Head of caudate nucleus (tissue), 42 donors: ENCODE results near the gene TMEM132C.

Experiments used
- DNase-seq, 42 donors: peaks; one replicate each; pipeline versions ENCODE4 v3.0.0 to v3.0.0-alpha.2; 2020 to 2021; ENCODE audit warnings: mixed read lengths in 7 of 42
- intact Hi-C: fragments of 100-400 bp; cut with DNase I; formaldehyde crosslinking; loops from one replicate; pipeline ENCODE4 v1.15.0; 2022

The TMEM132C gene

DNA sequence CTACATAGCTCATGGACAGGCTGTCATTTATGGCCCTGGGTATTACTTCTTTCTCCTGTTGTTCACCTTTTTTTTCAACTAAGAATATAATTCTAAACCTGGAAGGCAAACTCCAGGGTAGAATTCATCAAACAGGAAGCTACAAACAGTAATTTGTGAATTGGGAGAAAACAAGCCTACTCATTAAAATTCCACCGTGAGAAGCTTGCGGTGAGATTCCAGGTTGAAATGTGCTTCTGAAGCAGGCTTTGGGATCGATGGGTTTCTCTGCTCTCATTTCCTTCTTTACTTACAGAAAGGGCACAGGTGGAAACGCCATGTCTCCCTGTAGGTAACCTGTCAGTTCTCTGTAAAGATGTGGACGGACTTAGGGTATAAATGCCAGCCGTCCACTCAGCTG is 257.5 kb downstream of the TMEM132C start:
- no peak for DNase-seq
- intact Hi-C loops, result no loop called here

- DNase-seq, result no peak
- intact Hi-C loops, result no loop called here
These were observed 264.2 kb downstream of the TMEM132C start for GRCh38 chr12:128531170-128531569.

DNA sequence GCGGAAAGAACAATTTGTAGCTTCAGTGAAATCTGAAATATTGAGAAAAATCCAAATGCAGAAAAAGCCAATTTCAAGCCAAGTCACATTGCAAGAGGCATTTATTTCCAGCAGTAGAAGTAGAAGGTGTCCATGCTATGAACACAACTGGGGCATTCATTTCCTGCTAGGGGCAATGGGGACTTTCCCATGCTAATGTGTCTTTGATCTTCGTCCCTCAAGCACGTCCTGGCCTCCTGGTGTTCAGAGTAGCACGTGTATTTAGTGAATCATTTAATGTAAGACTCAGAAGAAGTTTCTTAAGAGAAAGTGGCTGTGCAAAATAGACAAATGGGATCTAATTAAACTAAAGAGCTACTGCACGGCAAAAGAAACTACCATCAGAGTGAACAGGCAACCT is 267.9 kb downstream of the TMEM132C start:
- no peak for DNase-seq
- intact Hi-C loops, result no loop called here

DNA sequence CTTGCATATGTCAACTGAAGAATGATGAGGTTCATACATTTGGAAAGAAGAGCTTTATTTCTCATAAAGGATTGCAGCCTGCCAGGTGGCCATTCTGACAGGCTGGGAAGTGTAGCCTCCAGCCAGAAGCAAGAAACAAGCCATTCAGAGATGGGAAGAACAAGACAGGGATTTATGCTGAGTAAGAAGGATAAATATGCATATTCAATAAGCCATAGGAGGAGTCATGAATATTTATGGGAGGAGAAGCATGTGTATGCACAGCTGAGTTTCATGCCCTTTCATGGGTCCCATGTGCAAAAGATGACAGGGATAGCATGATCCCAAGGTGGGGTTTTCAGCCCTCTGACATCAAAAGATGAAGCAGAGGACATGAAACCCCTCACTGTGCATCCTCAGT is 269.8 kb downstream of the TMEM132C start:
- intact Hi-C loops, result no loop called here
- DNase-seq, result no peak

GRCh38 chr12:128537668-128538067 is 270.7 kb downstream of the TMEM132C start:
- no peak for DNase-seq
- intact Hi-C loops, result no loop called here

DNA sequence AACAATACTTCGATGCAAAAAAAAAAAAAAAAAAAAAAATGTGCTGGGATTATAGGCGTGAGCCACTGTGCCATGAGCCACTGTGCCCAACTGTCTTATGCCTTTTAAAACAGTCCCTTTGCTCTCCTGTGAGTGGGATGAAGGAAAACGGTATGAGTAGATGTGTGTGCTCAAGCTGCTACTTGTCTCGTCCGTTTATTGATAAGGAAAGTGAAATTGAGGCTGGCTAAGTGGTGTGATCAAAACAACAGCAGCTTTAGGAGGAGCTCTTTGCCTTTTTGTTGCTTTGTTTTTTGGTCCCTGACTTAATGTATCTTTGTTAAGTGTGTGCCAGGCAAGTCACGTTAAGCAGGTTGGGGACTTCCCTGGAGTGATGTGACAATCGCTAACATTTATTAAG is 275.9 kb downstream of the TMEM132C start:
- DNase-seq, result no peak
- intact Hi-C loops, result no loop called here

- DNase-seq, result peak in 24 of 42 donors; percentile 7 to 53 (median 24)
- intact Hi-C loops, result no loop called here
These were observed 276.5 kb downstream of the TMEM132C start for GRCh38 chr12:128543460-128543859.

DNA sequence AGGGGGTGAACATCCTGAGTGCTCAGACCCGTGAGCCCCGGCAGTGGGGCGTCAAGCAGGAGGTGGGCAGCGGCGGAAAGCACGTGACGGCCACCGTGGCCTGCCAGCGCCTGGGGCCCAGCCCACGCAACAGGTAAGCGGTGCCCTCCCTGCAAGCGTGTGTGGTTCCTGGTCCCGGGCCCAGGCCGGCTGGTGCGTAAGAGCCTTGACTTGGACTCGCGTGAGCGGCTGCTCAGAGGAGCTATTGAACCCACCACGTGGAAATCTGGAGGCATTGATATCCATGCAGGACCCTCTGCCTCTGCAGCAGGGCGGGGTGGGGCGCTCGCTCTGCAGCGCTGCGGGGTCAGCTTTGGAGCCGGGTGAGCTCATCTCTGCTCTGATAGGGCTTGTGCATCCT is 277.0 kb downstream of the TMEM132C start:
- intact Hi-C loops, result no loop called here
- DNase-seq, result no peak

DNA sequence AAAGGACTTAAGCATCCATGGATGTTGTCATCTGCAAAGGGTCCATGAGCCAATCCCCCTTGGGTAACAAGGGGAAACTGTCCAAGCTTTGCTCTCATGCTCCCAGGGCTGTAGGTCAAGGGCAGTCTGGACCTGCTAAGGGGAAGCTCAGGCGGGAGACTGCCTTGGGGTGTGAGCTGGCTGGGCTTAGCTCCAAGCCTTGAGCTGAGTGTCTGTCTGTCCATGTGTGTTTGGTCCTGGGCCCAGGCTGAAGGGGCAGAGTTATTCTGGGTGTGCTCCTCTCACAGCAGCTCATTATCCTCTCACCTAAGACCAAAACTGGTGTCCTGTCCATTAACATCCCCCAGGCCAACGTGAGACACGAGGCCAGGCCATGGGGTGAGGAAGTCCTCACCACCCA is 282.0 kb downstream of the TMEM132C start:
- no peak for DNase-seq

DNA sequence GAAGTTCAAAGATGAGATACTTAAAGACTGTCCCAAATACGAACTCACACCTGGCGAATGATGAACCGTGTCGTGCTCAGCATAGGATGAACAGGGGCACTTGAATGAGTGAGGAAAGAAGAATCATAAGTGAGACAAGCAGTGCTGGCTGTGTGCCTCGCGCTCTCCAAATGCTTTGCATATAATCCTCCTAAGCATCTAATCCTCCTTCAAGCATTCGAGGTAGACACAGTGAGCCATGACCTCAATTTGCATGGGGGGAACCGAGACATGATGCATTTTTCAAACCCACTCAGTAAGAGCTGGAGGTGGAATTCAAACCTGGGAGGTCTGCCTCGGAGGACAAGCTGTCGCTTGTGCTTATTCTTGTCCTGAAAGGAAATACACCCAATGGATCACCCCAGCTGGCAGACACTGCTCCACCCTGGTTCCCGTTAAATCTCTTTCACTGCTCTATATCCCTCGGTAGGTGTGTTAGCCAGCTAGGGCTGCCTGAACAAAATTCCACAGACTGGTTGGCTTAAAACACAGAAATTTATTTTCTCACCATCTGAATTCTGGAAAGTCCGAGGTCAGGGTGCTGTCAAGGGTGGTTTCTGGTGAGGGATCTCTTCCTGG is 282.7 kb downstream of the TMEM132C start:
- no peak for DNase-seq
- intact Hi-C loops, result no loop called here

More for the DNA sequence above, 282.0 kb downstream of the TMEM132C start:
- intact Hi-C loops, result no loop called here

GRCh38 chr12:128551266-128551665 is 284.3 kb downstream of the TMEM132C start:
- peak in 25 of 42 donors; percentile 14 to 53 (median 27) for DNase-seq
- intact Hi-C loops, result no loop called here

- no peak for DNase-seq
- intact Hi-C loops, result no loop called here
These were observed 287.8 kb downstream of the TMEM132C start for GRCh38 chr12:128554546-128555304.

DNA sequence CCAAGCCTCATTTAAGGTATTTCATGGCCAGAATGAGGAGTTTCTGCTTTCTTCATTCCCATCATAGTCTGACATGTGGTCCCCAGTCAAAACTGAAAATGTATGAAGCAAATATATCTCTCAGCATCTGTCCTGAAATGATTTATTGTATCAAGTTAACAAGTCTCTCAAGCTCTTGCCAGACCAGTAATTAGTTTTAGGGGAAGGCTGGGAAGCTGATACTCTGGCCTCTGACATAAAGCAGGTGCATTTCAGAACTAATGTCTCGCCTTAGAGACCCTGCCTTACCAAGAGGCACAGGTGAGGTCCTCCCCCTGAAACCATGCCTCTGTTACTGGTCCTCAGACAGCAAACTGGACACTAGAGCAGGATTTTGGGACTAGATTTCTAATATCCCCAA is 290.3 kb downstream of the TMEM132C start:
- intact Hi-C loops, result no loop called here
- DNase-seq, result no peak

DNA sequence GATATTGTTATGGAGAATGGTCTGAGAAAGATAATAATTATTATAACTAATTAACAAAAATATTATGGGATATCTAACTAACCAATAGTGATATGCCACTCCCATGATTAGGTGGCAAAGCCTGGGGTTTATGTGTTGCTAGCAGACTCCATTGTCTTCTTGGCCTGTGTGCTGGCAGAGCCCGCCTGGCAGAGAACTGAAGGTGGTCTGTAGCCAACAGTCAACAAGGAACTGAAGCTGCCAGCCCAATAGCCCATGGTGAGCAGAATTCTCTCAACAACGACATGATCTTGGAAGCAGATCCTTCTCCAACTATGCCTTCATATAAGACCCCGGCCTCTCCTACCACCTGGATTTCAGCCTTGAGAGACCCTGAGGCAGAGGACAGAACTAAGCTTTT is 298.0 kb downstream of the TMEM132C start:
- DNase-seq, result peak in 10 of 42 donors; percentile 14 to 31 (median 24)
- intact Hi-C loops, result no loop called here

GRCh38 chr12:128567730-128568129 is 300.8 kb downstream of the TMEM132C start:
- intact Hi-C loops, result no loop called here
- DNase-seq, result no peak

DNA sequence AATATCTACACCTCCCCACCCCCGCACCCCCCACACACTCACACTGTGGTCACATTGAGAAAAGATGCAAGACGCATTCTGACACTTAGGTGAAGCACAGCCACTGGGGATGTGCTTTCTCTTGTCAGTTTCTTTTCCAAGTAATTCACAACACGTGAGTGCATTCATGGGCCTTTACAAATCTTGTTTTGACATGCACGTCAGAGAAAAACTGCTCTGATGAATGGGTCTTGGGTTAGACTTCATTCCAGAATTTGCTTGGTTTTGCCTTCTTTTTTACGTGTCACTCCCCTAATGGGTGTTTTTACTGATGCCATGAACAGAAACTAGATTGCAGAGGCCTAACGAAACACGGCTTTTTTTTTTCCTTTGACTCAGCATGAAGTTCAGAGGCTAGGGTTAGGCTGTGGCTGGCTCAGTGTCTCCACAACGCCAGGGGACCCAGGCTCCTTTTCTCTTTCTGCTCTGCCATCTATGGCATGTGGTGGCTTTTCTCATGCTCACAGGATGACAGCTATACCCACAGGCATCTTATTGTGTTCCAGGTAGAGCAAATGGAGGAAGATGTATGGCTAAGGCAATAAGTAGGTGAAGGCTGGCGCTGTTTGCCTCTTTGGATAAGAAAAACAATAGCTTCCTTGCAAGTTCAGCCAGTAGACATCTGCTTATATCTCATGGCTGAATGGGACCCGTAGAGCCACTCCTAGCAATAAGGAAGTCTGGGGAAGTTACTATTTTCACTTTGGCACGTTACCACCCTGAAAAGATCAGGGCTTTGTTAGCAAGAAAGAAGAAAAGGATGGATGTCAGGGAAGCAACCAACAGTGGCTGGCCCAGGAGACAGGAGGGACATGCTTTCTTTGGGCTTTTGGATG is 303.5 kb downstream of the TMEM132C start:
- no peak for DNase-seq
- intact Hi-C loops, result no loop called here

- DNase-seq, result no peak
- intact Hi-C loops, result no loop called here
These were observed 305.2 kb downstream of the TMEM132C start for GRCh38 chr12:128571906-128572810.

- DNase-seq, result peak in 28 of 42 donors; percentile 7 to 57 (median 26)
These were observed 306.9 kb downstream of the TMEM132C start for GRCh38 chr12:128573907-128574306.

GRCh38 chr12:128578045-128578444 is 311.1 kb downstream of the TMEM132C start:
- intact Hi-C loops, result no loop called here
- no peak for DNase-seq

More at GRCh38 chr12:128573907-128574306, 306.9 kb downstream of the TMEM132C start:
- intact Hi-C loops, result no loop called here
